ENCODE measurements around the gene ZCCHC3. TPM values are rescaled to one million over a fixed set of nuclear protein-coding genes. Genes with fewer than 3 reads are reported as not detected.

ZCCHC3 gene
- total RNA-seq, 4 donors from 2014 or later = 7.3 to 10.8 (median 9.2) TPM

- TF ChIP-seq POLR2A (IDR thresholded peaks at IDR 0.05) = no peak
- TF ChIP-seq CTCF (IDR thresholded peaks at IDR 0.05) = no peak
- H3K4me3 ChIP-seq (ENCODE audit: low read depth, poor library complexity, severe bottlenecking) = no peak overlapping the region
- intact Hi-C loops (cut with DNase I; ENCODE audit: low total_unique reads) = no loop called here
- no peak for DNase-seq (ENCODE audit: low spot score in 2 of 2)
- WGBS, 2 donors = 72% methylated on average over 2 of the region's 2 CpGs
Measured at GRCh38 chr20:286508-286907, 10.9 kb upstream of the ZCCHC3 start.

- no peak for DNase-seq (ENCODE audit: low spot score in 2 of 2)
- 93 to 97% methylated on average over 3 of the region's 3 CpGs for WGBS, 2 donors
- intact Hi-C loops (cut with DNase I; ENCODE audit: low total_unique reads) = no loop called here
- no peak overlapping the region for H3K4me3 ChIP-seq (ENCODE audit: low read depth, poor library complexity, severe bottlenecking)
- no peak for TF ChIP-seq CTCF (IDR thresholded peaks at IDR 0.05)
- TF ChIP-seq POLR2A (IDR thresholded peaks at IDR 0.05) = no peak
Measured at GRCh38 chr20:288956-289692, 8.2 kb upstream of the ZCCHC3 start.

DNA sequence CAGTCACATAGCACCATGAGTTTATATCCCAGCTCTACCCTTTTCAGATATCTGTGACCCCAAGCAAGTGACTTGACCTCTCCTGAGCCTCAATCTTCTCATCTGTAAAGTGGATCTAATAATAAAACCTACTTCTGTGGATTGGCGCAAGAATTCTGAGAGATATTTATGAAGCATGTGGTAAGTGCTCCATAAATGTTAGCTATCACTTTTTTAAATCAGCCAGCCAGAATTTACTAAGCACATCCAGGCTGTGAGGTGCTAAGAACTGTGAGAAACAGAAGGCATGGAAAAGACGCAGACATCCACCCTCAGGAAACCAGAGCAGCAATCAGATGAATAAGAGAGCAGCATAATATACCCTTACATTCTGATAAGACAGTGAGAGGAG lies 7.7 kb upstream of the ZCCHC3 start:
- WGBS, 2 donors = 42 to 51% methylated on average over 2 of the region's 2 CpGs
- intact Hi-C loops (cut with DNase I; ENCODE audit: low total_unique reads) = no loop called here
- H3K4me3 ChIP-seq (ENCODE audit: low read depth, poor library complexity, severe bottlenecking) = peak overlapping the region; percentile 42
- DNase-seq (ENCODE audit: low spot score in 2 of 2) = no peak
- no peak for TF ChIP-seq POLR2A (IDR thresholded peaks at IDR 0.05)
- no peak for TF ChIP-seq CTCF (IDR thresholded peaks at IDR 0.05)

- peak within 1 kb of the TSS; percentile 42 for H3K4me3 ChIP-seq (ENCODE audit: low read depth, poor library complexity, severe bottlenecking)
- WGBS, 2 donors = 0 to 1% methylated on average over 43 of the region's 43 CpGs
- DNase-seq (ENCODE audit: low spot score in 2 of 2) = peak; percentile 87 to 98
- TF ChIP-seq CTCF (IDR thresholded peaks at IDR 0.05) (no peak), POLR2A (IDR thresholded peaks at IDR 0.05) (no peak)
- intact Hi-C loops (cut with DNase I; ENCODE audit: low total_unique reads) = no loop called here
Measured at GRCh38 chr20:290084-290831, 7.1 kb upstream of the ZCCHC3 start, which contains the start of gene C20orf96. Gene C20orf96 (minus strand): TSS chr20:290750. CDS start chr20:290610, 140 bp downstream.

DNA sequence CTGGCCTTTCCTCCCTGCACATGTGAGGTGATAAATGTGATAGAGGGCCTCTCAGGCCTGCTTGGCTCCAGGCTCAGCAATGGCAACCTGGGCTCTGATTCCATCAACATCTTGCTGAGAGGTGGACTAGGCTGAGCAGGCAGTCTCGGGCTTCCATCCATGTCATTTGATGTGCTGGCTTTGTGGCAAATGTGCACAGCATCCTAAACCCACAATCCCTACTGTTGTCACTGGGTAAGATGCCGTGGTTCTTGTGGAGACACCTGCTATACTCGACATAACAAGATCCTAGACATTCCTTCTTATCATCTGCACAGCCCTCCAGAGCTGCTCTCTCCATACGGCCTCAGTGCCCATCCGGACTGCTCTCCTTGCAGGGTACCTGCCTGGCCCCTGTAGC lies 2.8 kb upstream of the ZCCHC3 start:
- H3K4me3 ChIP-seq (ENCODE audit: low read depth, poor library complexity, severe bottlenecking) = no peak overlapping the region
- no peak for DNase-seq (ENCODE audit: low spot score in 2 of 2)
- TF ChIP-seq POLR2A (IDR thresholded peaks at IDR 0.05) (no peak), CTCF (IDR thresholded peaks at IDR 0.05) (no peak)
- intact Hi-C loops (cut with DNase I; ENCODE audit: low total_unique reads) = no loop called here
- 91 to 96% methylated on average over 5 of the region's 5 CpGs for WGBS, 2 donors
